HEK293 (cell line): ENCODE results near the gene FUT3.
"Not testable (repeated sequence)": the region's sequence is repeated elsewhere in the genome, so short reads cannot be mapped to it uniquely, and the experiment has no call there.

ENCODE experiments used
- CTCF ChIA-PET: fragments of 350-600 bp; formaldehyde crosslinking; extraction: SDS; loops from one replicate; lab custom pipeline; 2021; ENCODE audit warnings: antibody characterized with exemption; lab: Yijun Ruan, JAX
- POLR2A ChIA-PET: fragments of 300-600 bp; formaldehyde crosslinking; extraction: SDS; loops from one replicate; lab custom pipeline; 2020; ENCODE audit warnings: antibody characterized with exemption, inconsistent platforms; lab: Yijun Ruan, JAX
- H3K27ac ChIP-seq: fragments of 200-500 bp; sonication (Bioruptor generic); 2 replicates; pipeline ENCODE4 v1.5.1; 2014; ENCODE audit warnings: low read depth, low read length, control low read depth, inconsistent platforms; ENCODE audit errors: extremely low read depth
- H3K36me3 ChIP-seq, 2 experiments: fragments of 200-500 bp in 1 of 2; sonication (Bioruptor generic) in 1 of 2; 1 replicate in 1 of 2; 2 replicates in 1 of 2; pipeline ENCODE4 v1.5.1; 2014 to 2017; ENCODE audit warnings: inconsistent platforms in 2 of 2, low read length in 2 of 2; ENCODE audit not compliant: control insufficient read depth in 2 of 2, insufficient read depth in 1 of 2
- H3K4me1 ChIP-seq: fragments of 200-500 bp; sonication (Bioruptor generic); 2 replicates; pipeline ENCODE4 v1.5.1; 2014; ENCODE audit warnings: mild to moderate bottlenecking, low read length, inconsistent platforms; ENCODE audit not compliant: control insufficient read depth, insufficient read depth
- H3K4me3 ChIP-seq: 2 replicates; pipeline ENCODE4 v1.5.1; 2011; ENCODE audit warnings: low read depth, mild to moderate bottlenecking, control low read depth, low read length, moderate library complexity
- H3K9me3 ChIP-seq: fragments of 200-500 bp; sonication (Bioruptor generic); 2 replicates; pipeline ENCODE4 v1.5.1; 2014; ENCODE audit warnings: low read depth, low read length, inconsistent platforms; ENCODE audit not compliant: control insufficient read depth, insufficient read depth
- BCL11A ChIP-seq: fragments of 450-650 bp; formaldehyde crosslinking; IDR thresholded peaks from 2 replicates; pipeline ENCODE4 v1.5.1; 2016; ENCODE audit warnings: low read depth, missing biosample characterization, missing genetic modification characterization
- EGR2 ChIP-seq: fragments of 450-650 bp; formaldehyde crosslinking; IDR thresholded peaks from 2 replicates; pipeline ENCODE4 v1.5.1; 2016; ENCODE audit warnings: low read depth, missing biosample characterization, missing genetic modification characterization
- PBX3 ChIP-seq: sonication (generic); formaldehyde crosslinking; IDR thresholded peaks from 2 replicates; pipeline ENCODE4 v1.8.1; 2022; ENCODE audit warnings: mild to moderate bottlenecking, moderate library complexity, missing genetic modification reagents
- SP3 ChIP-seq: fragments of 450-650 bp; formaldehyde crosslinking; IDR thresholded peaks from 2 replicates; pipeline ENCODE4 v1.5.1; 2016; ENCODE audit warnings: missing biosample characterization, missing genetic modification characterization
- ZFP69B ChIP-seq: fragments of 450-650 bp; formaldehyde crosslinking; IDR thresholded peaks from 2 replicates; pipeline ENCODE4 v1.5.1; 2016; ENCODE audit warnings: missing biosample characterization, missing genetic modification characterization
- ZNF184 ChIP-seq: fragments of 450-650 bp; IDR thresholded peaks from 2 replicates; pipeline ENCODE4 v1.5.1; 2018; ENCODE audit warnings: missing biosample characterization, mild to moderate bottlenecking, missing genetic modification characterization
- ZNF211 ChIP-seq: fragments of 450-650 bp; formaldehyde crosslinking; IDR thresholded peaks from 2 replicates; pipeline ENCODE4 v1.5.1; 2016; ENCODE audit warnings: low read depth, missing biosample characterization, missing genetic modification characterization
- ZNF23 ChIP-seq: fragments of 450-650 bp; formaldehyde crosslinking; IDR thresholded peaks from 2 replicates; pipeline ENCODE4 v1.5.1; 2016; ENCODE audit warnings: missing biosample characterization, missing genetic modification characterization, borderline replicate concordance
- ZNF324 ChIP-seq: fragments of 450-650 bp; formaldehyde crosslinking; IDR thresholded peaks from 2 replicates; pipeline ENCODE4 v1.5.1; 2016; ENCODE audit warnings: missing biosample characterization, missing genetic modification characterization
- ZNF629 ChIP-seq: fragments of 450-650 bp; formaldehyde crosslinking; IDR thresholded peaks from 2 replicates; pipeline ENCODE4 v1.5.1; 2017; ENCODE audit warnings: missing biosample characterization, missing genetic modification characterization
- TF ChIP-seq, protein P1 (sequence below): fragments of 450-650 bp; IDR thresholded peaks from 2 replicates; pipeline ENCODE4 v1.5.1; 2018; ENCODE audit warnings: missing biosample characterization, missing genetic modification characterization
- TF ChIP-seq, protein P2 (sequence below): fragments of 450-650 bp; formaldehyde crosslinking; IDR thresholded peaks from 2 replicates; pipeline ENCODE4 v1.5.1; 2016; ENCODE audit warnings: missing biosample characterization, missing genetic modification characterization
- TF ChIP-seq, protein P3 (sequence below): fragments of 450-650 bp; formaldehyde crosslinking; IDR thresholded peaks from 2 replicates; pipeline ENCODE4 v1.5.0; 2017; ENCODE audit warnings: missing biosample characterization, missing genetic modification characterization, borderline replicate concordance

The FUT3 gene

DNA sequence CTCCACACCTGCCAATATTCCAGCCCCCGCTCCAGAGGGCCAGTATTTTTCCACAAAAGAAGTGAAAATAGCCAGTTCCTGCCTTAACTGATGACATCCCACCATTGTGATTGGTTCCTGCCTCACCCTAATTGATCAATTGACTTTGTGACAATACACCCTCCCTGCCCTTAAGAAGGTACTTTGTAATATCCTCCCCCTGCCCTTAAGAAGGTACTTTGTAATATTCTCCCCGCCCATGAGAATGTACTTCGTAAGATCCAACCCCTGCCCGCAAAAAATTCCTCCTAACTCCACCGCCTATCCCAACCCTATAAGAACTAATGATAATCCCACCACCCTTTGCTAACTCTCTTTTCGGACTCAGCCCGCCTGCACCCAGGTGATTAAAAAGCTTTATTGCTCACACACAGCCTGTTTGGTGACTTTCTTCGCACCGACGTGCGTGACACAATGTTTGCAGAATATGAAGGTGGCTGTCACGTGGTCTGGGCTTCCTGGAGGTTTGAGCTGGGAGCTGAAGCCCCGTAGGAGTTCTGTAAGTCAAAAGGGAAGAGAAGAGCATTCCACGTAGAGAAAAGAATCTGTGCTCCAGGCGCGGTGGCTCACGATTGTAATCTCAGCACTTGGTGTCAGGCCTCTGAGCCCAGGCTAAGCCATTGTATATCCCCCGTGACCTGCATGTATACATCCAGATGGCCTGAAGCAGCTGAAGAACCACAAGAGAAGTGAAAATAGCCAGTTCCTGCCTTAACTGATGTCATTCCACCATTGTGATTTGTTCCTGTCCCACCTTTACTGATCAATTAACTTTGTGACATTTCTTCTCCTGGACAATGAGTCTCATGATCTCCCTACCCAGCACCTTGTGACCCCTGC lies 6.2 kb upstream of the FUT3 start:
- no peaks in the 10 kb centered on the region for H3K4me1 ChIP-seq
- TF ChIP-seq ZNF184 = no peak
- no peak for TF ChIP-seq ZNF324 (tag by site-specific recombination)
- no peak for TF ChIP-seq ZNF211
- TF ChIP-seq ZFP69B (tag by site-specific recombination) = no peak
- TF ChIP-seq, protein P1, sequence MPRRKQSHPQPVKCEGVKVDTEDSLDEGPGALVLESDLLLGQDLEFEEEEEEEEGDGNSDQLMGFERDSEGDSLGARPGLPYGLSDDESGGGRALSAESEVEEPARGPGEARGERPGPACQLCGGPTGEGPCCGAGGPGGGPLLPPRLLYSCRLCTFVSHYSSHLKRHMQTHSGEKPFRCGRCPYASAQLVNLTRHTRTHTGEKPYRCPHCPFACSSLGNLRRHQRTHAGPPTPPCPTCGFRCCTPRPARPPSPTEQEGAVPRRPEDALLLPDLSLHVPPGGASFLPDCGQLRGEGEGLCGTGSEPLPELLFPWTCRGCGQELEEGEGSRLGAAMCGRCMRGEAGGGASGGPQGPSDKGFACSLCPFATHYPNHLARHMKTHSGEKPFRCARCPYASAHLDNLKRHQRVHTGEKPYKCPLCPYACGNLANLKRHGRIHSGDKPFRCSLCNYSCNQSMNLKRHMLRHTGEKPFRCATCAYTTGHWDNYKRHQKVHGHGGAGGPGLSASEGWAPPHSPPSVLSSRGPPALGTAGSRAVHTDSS (tag by site-specific recombination) = no peak
- no peak for TF ChIP-seq SP3 (tag by site-specific recombination)
- TF ChIP-seq, protein P2, sequence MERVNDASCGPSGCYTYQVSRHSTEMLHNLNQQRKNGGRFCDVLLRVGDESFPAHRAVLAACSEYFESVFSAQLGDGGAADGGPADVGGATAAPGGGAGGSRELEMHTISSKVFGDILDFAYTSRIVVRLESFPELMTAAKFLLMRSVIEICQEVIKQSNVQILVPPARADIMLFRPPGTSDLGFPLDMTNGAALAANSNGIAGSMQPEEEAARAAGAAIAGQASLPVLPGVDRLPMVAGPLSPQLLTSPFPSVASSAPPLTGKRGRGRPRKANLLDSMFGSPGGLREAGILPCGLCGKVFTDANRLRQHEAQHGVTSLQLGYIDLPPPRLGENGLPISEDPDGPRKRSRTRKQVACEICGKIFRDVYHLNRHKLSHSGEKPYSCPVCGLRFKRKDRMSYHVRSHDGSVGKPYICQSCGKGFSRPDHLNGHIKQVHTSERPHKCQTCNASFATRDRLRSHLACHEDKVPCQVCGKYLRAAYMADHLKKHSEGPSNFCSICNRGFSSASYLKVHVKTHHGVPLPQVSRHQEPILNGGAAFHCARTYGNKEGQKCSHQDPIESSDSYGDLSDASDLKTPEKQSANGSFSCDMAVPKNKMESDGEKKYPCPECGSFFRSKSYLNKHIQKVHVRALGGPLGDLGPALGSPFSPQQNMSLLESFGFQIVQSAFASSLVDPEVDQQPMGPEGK (tag by site-specific recombination) = no peak
- TF ChIP-seq PBX3 (CRISPR knock-in tag) = no peak
- TF ChIP-seq ZNF23 (tag by site-specific recombination) = no peak
- no peak for TF ChIP-seq BCL11A (tag by site-specific recombination)
- TF ChIP-seq ZNF629 = no peak
- TF ChIP-seq, protein P3, sequence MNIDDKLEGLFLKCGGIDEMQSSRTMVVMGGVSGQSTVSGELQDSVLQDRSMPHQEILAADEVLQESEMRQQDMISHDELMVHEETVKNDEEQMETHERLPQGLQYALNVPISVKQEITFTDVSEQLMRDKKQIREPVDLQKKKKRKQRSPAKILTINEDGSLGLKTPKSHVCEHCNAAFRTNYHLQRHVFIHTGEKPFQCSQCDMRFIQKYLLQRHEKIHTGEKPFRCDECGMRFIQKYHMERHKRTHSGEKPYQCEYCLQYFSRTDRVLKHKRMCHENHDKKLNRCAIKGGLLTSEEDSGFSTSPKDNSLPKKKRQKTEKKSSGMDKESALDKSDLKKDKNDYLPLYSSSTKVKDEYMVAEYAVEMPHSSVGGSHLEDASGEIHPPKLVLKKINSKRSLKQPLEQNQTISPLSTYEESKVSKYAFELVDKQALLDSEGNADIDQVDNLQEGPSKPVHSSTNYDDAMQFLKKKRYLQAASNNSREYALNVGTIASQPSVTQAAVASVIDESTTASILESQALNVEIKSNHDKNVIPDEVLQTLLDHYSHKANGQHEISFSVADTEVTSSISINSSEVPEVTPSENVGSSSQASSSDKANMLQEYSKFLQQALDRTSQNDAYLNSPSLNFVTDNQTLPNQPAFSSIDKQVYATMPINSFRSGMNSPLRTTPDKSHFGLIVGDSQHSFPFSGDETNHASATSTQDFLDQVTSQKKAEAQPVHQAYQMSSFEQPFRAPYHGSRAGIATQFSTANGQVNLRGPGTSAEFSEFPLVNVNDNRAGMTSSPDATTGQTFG (tag by site-specific recombination) = no peak
- TF ChIP-seq, all 188 proteins: peak for 0
- H3K4me3 ChIP-seq = no peak overlapping the region
- CTCF ChIA-PET = no interaction called here
- H3K27ac ChIP-seq = no peak overlapping the region
- POLR2A ChIA-PET = no interaction called here
- H3K36me3 ChIP-seq = no peaks in the 10 kb centered on the region
- no peaks in the 10 kb centered on the region for H3K9me3 ChIP-seq

- TF ChIP-seq EGR2 = peak; percentile 24; the same call in 1 of the 2 replicates
- POLR2A ChIA-PET = not testable (repeated sequence)
These were observed 3.9 kb upstream of the FUT3 start for GRCh38 chr19:5855151-5855550.

GRCh38 chr19:5854121-5854520 lies 2.9 kb upstream of the FUT3 start:
- POLR2A ChIA-PET, CTCF ChIA-PET, H3K27ac ChIP-seq: not testable (repeated sequence)

More at GRCh38 chr19:5855151-5855550, 3.9 kb upstream of the FUT3 start:
- H3K36me3 ChIP-seq, H3K4me1 ChIP-seq, H3K27ac ChIP-seq, H3K4me3 ChIP-seq, H3K9me3 ChIP-seq, CTCF ChIA-PET: not testable (repeated sequence)

More at GRCh38 chr19:5854121-5854520, 2.9 kb upstream of the FUT3 start:
- H3K36me3 ChIP-seq, H3K4me3 ChIP-seq, H3K9me3 ChIP-seq, H3K4me1 ChIP-seq: not testable (repeated sequence)
